PC-9 (cell line): Measurements from ENCODE around the gene APBA2. TPM values are rescaled to one million over a fixed set of nuclear protein-coding genes. Genes with fewer than 3 reads are reported as not detected.

Experiments used
- BruUV-seq: library from RNA; stranded (reverse); fragments of 400-500 nt; replicated peaks from 2 replicates; lab custom pipeline; 2021; lab: Mats Ljungman, UMichigan
- CTCF ChIA-PET: fragments of 300-600 bp; sonication (Branson Sonifier 250); formaldehyde crosslinking; loops from one replicate; lab custom pipeline; 2022; ENCODE audit warnings: antibody characterized with exemption; lab: Charles Lee
- POLR2A ChIA-PET: fragments of 300-600 bp; sonication (Branson Sonifier 250); formaldehyde crosslinking; loops from one replicate; lab custom pipeline; 2022; ENCODE audit warnings: antibody characterized with exemption; ENCODE audit not compliant: unreplicated experiment; lab: Charles Lee
- DNase-seq, 2 experiments: peaks; one replicate each; pipeline versions ENCODE4 v3.0.0 to v3.0.0-alpha.2; 2015 to 2022; ENCODE audit warnings: mixed read lengths in 1 of 2
- H2AFZ ChIP-seq: fragments of 200-600 bp; sonication (generic); 2 replicates; pipeline ENCODE4 v1.8.1; 2017; ENCODE audit warnings: antibody characterized with exemption
- H3F3A ChIP-seq: fragments of 200-600 bp; sonication (generic); 2 replicates; pipeline ENCODE4 v1.8.1; 2017; ENCODE audit warnings: antibody characterized with exemption, mild to moderate bottlenecking, low read depth; ENCODE audit not compliant: insufficient read depth
- H3K27ac ChIP-seq: fragments of 200-600 bp; sonication (generic); 2 replicates; pipeline ENCODE4 v1.6.1; 2016; ENCODE audit warnings: mixed run types
- H3K27me3 ChIP-seq: fragments of 200-600 bp; sonication (generic); 2 replicates; pipeline ENCODE4 v1.6.1; 2016; ENCODE audit warnings: low read depth, mixed run types; ENCODE audit not compliant: insufficient read depth
- H3K36me3 ChIP-seq: fragments of 200-600 bp; sonication (generic); 2 replicates; pipeline ENCODE4 v1.6.1; 2016; ENCODE audit warnings: low read depth, mixed run types
- H3K4me1 ChIP-seq: fragments of 200-600 bp; sonication (generic); replicated peaks from 2 replicates; pipeline ENCODE4 v1.6.1; 2016; ENCODE audit warnings: mixed run types; ENCODE audit not compliant: insufficient read depth
- H3K4me2 ChIP-seq: fragments of 200-600 bp; sonication (generic); 2 replicates; pipeline ENCODE4 v1.6.1; 2017; ENCODE audit warnings: mixed run types
- H3K4me3 ChIP-seq: fragments of 200-600 bp; sonication (generic); 2 replicates; pipeline ENCODE4 v1.6.1; 2016; ENCODE audit warnings: mixed run types
- H3K79me2 ChIP-seq: fragments of 200-600 bp; sonication (generic); 2 replicates; pipeline ENCODE4 v1.6.1; 2017; ENCODE audit warnings: low read depth, mixed run types
- H3K9me2 ChIP-seq: fragments of 200-600 bp; sonication (generic); 2 replicates; pipeline ENCODE4 v1.8.1; 2017; ENCODE audit warnings: mild to moderate bottlenecking; ENCODE audit not compliant: insufficient read depth
- H3K9me3 ChIP-seq: fragments of 200-600 bp; sonication (generic); 2 replicates; pipeline ENCODE4 v1.8.1; 2016; ENCODE audit warnings: low read depth; ENCODE audit not compliant: insufficient read depth
- H4K20me1 ChIP-seq: fragments of 200-600 bp; sonication (generic); 2 replicates; pipeline ENCODE4 v1.8.1; 2017; ENCODE audit not compliant: insufficient read depth
- EZH2 ChIP-seq: fragments of 200-600 bp; sonication (generic); IDR thresholded peaks from 2 replicates; pipeline ENCODE4 v1.8.0; 2017; ENCODE audit warnings: antibody characterized with exemption, low read depth
- intact Hi-C: fragments of 100-400 bp; cut with micrococcal nuclease; formaldehyde crosslinking; loops from one replicate; pipeline ENCODE4 v1.10.0; 2022; ENCODE audit not compliant: unreplicated experiment
- total RNA-seq: library from RNA; stranded (reverse); gene quantifications from 2 replicates; pipeline ENCODE4 v1.2.3, GENCODE V29; 2021
- TF ChIP-seq, protein P1 (sequence below): fragments of 200-600 bp; sonication (generic); conservative IDR thresholded peaks from 2 replicates; pipeline ENCODE4 v1.6.1; 2017; ENCODE audit warnings: mixed run types, antibody characterized with exemption, mild to moderate bottlenecking, moderate library complexity

APBA2 gene
- total RNA-seq, 1 experiment from 2014 or later: not detected

DNA sequence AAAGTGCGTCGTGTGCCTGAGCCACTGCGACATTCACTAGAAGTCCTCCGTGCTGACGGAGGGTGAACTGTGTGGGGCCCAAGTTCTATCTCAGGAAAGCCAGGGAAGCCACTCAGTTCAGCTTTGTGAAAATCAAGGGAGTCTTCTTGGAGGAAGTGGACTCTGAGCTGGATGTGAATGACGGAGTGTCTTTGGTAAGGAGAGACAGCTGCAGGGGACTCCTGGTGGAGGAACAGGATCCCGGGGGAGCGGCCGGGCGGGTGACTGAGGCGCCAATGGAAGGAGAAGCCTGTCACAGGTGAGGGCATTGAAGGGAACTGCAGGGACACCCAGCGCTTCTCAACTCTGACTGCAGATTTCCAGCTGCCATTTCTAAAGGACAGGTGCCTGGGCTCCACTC, 75.6 kb downstream of the APBA2 start:
- H3K9me3 ChIP-seq: no peaks in the 10 kb centered on the region
- no peak overlapping the region for H3K4me2 ChIP-seq
- no peaks in the 10 kb centered on the region for H3F3A ChIP-seq
- intact Hi-C loops: no loop called here
- peaks cover 25% of the 10 kb centered on the region for H3K27me3 ChIP-seq
- no peak for TF ChIP-seq EZH2
- TF ChIP-seq, protein P1, sequence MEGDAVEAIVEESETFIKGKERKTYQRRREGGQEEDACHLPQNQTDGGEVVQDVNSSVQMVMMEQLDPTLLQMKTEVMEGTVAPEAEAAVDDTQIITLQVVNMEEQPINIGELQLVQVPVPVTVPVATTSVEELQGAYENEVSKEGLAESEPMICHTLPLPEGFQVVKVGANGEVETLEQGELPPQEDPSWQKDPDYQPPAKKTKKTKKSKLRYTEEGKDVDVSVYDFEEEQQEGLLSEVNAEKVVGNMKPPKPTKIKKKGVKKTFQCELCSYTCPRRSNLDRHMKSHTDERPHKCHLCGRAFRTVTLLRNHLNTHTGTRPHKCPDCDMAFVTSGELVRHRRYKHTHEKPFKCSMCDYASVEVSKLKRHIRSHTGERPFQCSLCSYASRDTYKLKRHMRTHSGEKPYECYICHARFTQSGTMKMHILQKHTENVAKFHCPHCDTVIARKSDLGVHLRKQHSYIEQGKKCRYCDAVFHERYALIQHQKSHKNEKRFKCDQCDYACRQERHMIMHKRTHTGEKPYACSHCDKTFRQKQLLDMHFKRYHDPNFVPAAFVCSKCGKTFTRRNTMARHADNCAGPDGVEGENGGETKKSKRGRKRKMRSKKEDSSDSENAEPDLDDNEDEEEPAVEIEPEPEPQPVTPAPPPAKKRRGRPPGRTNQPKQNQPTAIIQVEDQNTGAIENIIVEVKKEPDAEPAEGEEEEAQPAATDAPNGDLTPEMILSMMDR: no peak
- BruUV-seq: no TSS peak
- no peak overlapping the region for H3K27ac ChIP-seq
- H2AFZ ChIP-seq: no peak overlapping the region
- no peaks in the 10 kb centered on the region for H3K79me2 ChIP-seq
- H3K36me3 ChIP-seq: no peaks in the 10 kb centered on the region
- H3K4me1 ChIP-seq: no peaks in the 10 kb centered on the region
- no peak for DNase-seq
- H4K20me1 ChIP-seq: no peaks in the 10 kb centered on the region
- ChIA-PET CTCF (no interaction called here), POLR2A (no interaction called here)
- no peak overlapping the region for H3K4me3 ChIP-seq
- no peaks in the 10 kb centered on the region for H3K9me2 ChIP-seq

DNA sequence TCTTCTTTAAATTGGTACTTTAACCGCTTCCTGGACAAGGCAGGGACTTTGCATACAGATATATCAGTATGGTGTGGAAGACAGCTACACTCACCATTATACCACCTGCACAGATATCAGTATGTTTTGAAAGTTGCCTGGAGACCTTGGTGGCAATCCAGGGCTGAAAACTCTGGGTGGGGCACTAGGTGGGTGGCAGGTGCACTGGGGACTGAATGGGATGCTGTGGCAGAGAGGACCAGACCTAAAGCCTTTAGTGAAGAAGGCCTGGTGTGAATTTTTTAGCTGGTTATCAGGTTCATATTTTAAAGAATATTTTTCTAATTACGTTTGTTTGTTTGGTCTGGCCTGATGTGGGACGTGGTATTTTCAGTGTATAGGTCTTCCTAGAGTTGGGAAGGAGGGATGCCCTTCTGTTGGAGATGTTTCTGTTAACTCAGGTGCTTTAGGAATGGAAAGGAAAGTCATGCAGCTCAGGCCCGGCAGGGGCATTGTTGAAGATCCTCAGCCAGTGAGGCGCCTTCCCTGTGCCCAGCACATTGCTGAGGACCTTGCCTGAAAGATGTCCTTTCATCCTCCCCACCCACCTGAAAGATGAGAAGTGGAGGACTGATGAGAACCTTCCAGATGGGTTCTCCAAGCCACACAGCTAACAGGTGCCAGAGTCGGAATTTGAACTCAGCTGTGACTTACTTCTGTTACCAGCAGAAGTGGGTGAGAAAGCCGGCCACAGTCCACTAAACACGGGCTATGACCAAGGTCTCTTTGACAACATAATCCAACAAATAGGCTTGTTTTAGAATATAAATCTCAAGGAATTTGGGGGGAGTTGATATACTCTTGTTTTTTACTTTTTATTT, 77.3 kb downstream of the APBA2 start:
- H3K4me1 ChIP-seq: no peaks in the 10 kb centered on the region
- DNase-seq: no peak
- H3K79me2 ChIP-seq: no peaks in the 10 kb centered on the region
- H3F3A ChIP-seq: no peaks in the 10 kb centered on the region
- no peaks in the 10 kb centered on the region for H3K36me3 ChIP-seq
- intact Hi-C loops: no loop called here
- H3K27me3 ChIP-seq: peaks cover 24% of the 10 kb centered on the region
- ChIA-PET CTCF (no interaction called here), POLR2A (no interaction called here)
- H2AFZ ChIP-seq: no peak overlapping the region
- H3K4me3 ChIP-seq: no peak overlapping the region
- no peaks in the 10 kb centered on the region for H3K9me3 ChIP-seq
- H3K4me2 ChIP-seq: no peak overlapping the region
- TF ChIP-seq EZH2: no peak
- TF ChIP-seq, protein P1: no peak
- no TSS peak for BruUV-seq
- no peak overlapping the region for H3K27ac ChIP-seq
- no peaks in the 10 kb centered on the region for H3K9me2 ChIP-seq
- no peaks in the 10 kb centered on the region for H4K20me1 ChIP-seq

DNA sequence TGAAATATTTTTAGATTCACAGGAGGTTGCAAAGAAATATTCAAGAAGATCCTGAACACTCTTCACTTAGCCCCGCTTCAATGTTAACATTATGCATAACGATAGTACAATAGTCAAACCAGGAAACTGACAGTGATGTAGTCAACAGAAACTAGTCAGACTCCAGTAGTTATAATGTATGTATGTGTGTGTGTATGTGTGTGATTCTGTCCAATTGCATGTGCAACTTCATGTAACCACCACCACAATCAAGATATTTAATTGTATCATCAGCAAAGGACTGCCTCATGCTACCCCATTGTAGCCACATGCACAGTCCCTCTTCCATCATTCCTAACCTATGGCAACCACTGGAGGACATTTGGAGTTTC, 77.9 kb downstream of the APBA2 start:
- no peak overlapping the region for H3K4me3 ChIP-seq
- H3K4me1 ChIP-seq: no peaks in the 10 kb centered on the region
- DNase-seq: no peak
- CTCF ChIA-PET: no interaction called here
- H3K79me2 ChIP-seq: no peaks in the 10 kb centered on the region
- H3K27me3 ChIP-seq: peaks cover 24% of the 10 kb centered on the region; the same call in 1 of the 2 replicates
- TF ChIP-seq, protein P1: no peak
- no peak for TF ChIP-seq EZH2
- no TSS peak for BruUV-seq
- no peaks in the 10 kb centered on the region for H3K9me2 ChIP-seq
- no peaks in the 10 kb centered on the region for H3F3A ChIP-seq
- no peaks in the 10 kb centered on the region for H4K20me1 ChIP-seq
- H3K9me3 ChIP-seq: no peaks in the 10 kb centered on the region
- H3K27ac ChIP-seq: no peak overlapping the region
- no peak overlapping the region for H3K4me2 ChIP-seq
- intact Hi-C loops: no loop called here
- H3K36me3 ChIP-seq: no peaks in the 10 kb centered on the region
- H2AFZ ChIP-seq: no peak overlapping the region
- POLR2A ChIA-PET: no interaction called here
